Measurements from ENCODE around the gene ZFP30. TPM values are rescaled to one million over a fixed set of nuclear protein-coding genes. Genes with fewer than 3 reads are reported as not detected.

The ZFP30 gene
- total and polyA plus RNA-seq, 2 of the 4 experiments (the other 2 are of a cell fraction), result 1.7 to 10.2 TPM

DNA sequence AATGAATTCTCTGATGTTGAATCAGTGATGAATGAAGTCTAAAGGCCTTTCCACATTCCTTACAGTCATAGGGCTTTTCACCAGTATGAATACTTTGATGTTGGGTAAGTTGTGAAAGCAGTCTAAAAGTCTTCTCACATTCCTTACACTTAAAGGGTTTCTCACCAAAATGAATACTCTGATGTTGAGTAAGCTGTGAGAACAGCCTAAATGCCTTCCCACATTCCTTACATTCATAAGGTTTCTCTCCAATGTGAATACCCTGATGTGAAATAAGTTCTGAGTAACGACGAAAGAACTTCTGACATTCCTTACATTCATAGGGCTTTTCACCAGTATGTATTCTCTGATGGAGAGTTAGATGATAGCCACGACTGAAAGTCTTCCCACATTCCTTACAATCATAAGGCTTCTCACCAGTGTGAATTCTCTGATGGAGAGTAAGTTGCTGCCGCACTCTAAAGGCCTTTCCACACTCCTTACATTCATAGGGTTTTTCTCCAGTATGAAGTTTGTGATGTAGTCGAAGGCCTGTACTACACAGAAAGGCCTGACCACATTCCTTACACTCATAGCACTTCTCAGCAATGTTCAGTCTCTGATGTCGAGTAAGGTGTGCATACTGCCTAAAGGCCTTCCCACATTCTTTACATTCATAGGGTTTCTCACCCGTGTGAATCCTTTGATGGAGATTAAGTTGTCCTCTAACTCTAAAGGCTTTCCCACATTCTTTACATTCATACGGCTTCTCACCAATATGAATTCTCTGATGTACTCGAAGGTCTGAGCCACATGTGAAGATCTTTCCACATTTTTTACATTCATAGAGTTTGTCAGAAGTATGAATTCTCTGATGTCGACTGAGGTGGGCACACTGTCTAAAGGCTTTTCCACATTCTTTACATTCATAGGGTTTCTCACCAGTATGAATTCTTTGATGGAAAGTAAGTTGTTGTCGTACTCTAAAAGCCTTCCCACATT, 19.9 kb downstream of the ZFP30 start:
- no peak overlapping the region for H3K18ac ChIP-seq (ENCODE audit: low read depth, low read length)
- no peak overlapping the region for H3K56ac ChIP-seq (ENCODE audit: extremely low read depth, insufficient read depth, low read length)
- H2BK15ac ChIP-seq (ENCODE audit: low read depth, low read length), result no peak overlapping the region
- peaks cover 51% of the 10 kb centered on the region for H3K9me3 ChIP-seq (ENCODE audit: control insufficient read depth, insufficient read depth, low read length)
- H3K4me2 ChIP-seq (ENCODE audit: low read depth, low read length), result no peak overlapping the region
- no CpG with 5 or more reads among the region's 11 CpGs for WGBS, 2 experiments (ENCODE audit: extremely low coverage in 2 of 2, insufficient read length in 1 of 2)
- no peak overlapping the region for H4K8ac ChIP-seq (ENCODE audit: low read depth in 2 of 2, low read length in 2 of 2)
- CTCF ChIA-PET, result no interaction called here
- H2BK20ac ChIP-seq (ENCODE audit: low read depth, low read length), result no peak overlapping the region
- H3K36me3 ChIP-seq (ENCODE audit: control insufficient read depth, insufficient read depth, low read length), result peaks cover 15% of the 10 kb centered on the region
- H2BK120ac ChIP-seq (ENCODE audit: low read depth, low read length), result no peak overlapping the region
- no peaks in the 10 kb centered on the region for H3K27me3 ChIP-seq (ENCODE audit: control insufficient read depth, insufficient read depth, low read length)
- POLR2A ChIA-PET (ENCODE audit: unreplicated experiment), result no interaction called here
- no peak overlapping the region for H3K9ac ChIP-seq (ENCODE audit: low read depth, low read length)
- no peak overlapping the region for H3K14ac ChIP-seq (replicated peaks; ENCODE audit: low read depth, low read length)
- dilution Hi-C loops (cut with HindIII; ENCODE audit: low sequenced_read_pairs, unreplicated experiment), result no loop called here
- H2AFZ ChIP-seq (replicated peaks; ENCODE audit: low read length, poor library complexity), result no peak overlapping the region
- DNase-seq, result no peak
- no peak overlapping the region for H3K23ac ChIP-seq (ENCODE audit: low read depth, low read length)
- BruUV-seq (replicated peaks), result TSS peak; percentile 33
- H3K4me3 ChIP-seq (ENCODE audit: insufficient read depth, low read depth, low read length), result no peak overlapping the region
- no peaks in the 10 kb centered on the region for H3K79me1 ChIP-seq (ENCODE audit: low read depth in 1 of 2, low read length in 2 of 2)
- H3K9me1 ChIP-seq (ENCODE audit: insufficient read depth, low read length), result no peaks in the 10 kb centered on the region
- H3K4ac ChIP-seq (ENCODE audit: low read depth, low read length), result no peak overlapping the region
- no peak for ATAC-seq (ENCODE audit: low read depth)
- in situ Hi-C loops (cut with MboI; ENCODE audit: low sequenced_read_pairs), result no loop called here
- H3K4me1 ChIP-seq (ENCODE audit: control insufficient read depth, insufficient read depth, low read length), result no peaks in the 10 kb centered on the region
- no peak overlapping the region for H2AK5ac ChIP-seq (ENCODE audit: low read depth, low read length)
- intact Hi-C loops (cut with micrococcal nuclease), result no loop called here
- H3K27ac ChIP-seq (ENCODE audit: insufficient read depth, low read length), result no peak overlapping the region
- no peak overlapping the region for H4K5ac ChIP-seq (ENCODE audit: low read depth, low read length)
- H2BK5ac ChIP-seq (ENCODE audit: low read depth, low read length, poor library complexity, severe bottlenecking), result no peak overlapping the region
- H2AK9ac ChIP-seq (replicated peaks; ENCODE audit: low read depth, low read length, poor library complexity), result no peak overlapping the region
- H4K91ac ChIP-seq (ENCODE audit: insufficient read depth, low read depth, low read length), result no peak overlapping the region
- no peaks in the 10 kb centered on the region for H4K20me1 ChIP-seq (ENCODE audit: insufficient read depth, low read length)
- no peak for TF ChIP-seq CHD1 (IDR thresholded peaks at IDR 0.05; ENCODE audit: low read depth, low read length)
- TF ChIP-seq MAZ (IDR thresholded peaks at IDR 0.05; ENCODE audit: borderline replicate concordance, low read depth, low read length), result no peak
- no peak for TF ChIP-seq MXI1 (IDR thresholded peaks at IDR 0.05; ENCODE audit: borderline replicate concordance, low read depth, low read length)
- no peak for TF ChIP-seq NFE2L2 (IDR thresholded peaks at IDR 0.05; ENCODE audit: low read depth, low read length)
- TF ChIP-seq SMC3 (IDR thresholded peaks at IDR 0.05; ENCODE audit: low read depth, low read length), result no peak
- TF ChIP-seq CTCF (conservative IDR thresholded peaks at IDR 0.05; ENCODE audit: low read depth, low read length), result no peak
- no peak for TF ChIP-seq RCOR1 (IDR thresholded peaks at IDR 0.05; ENCODE audit: insufficient replicate concordance, low read length)
- no peak for TF ChIP-seq CEBPB (IDR thresholded peaks at IDR 0.05; ENCODE audit: low read depth, low read length)
- TF ChIP-seq POLR2A (IDR thresholded peaks at IDR 0.05; ENCODE audit: low read depth, low read length), result no peak
- no peak for TF ChIP-seq BHLHE40 (IDR thresholded peaks at IDR 0.05; ENCODE audit: low read depth, low read length)
- no peak for TF ChIP-seq ELK1 (IDR thresholded peaks at IDR 0.05; ENCODE audit: borderline replicate concordance, low read depth, low read length)
- no peak for TF ChIP-seq RAD21 (IDR thresholded peaks at IDR 0.05; ENCODE audit: low read length)
- no peak for TF ChIP-seq MAFK (IDR thresholded peaks at IDR 0.05; ENCODE audit: low read depth, low read length)
- no peak for TF ChIP-seq FOS (IDR thresholded peaks at IDR 0.05; ENCODE audit: low read depth, low read length)
- no peak for TF ChIP-seq USF2 (IDR thresholded peaks at IDR 0.05; ENCODE audit: low read depth, low read length)
